KMS-11 (cell line): Measurements from ENCODE around the gene PDCD2.
A peak's percentile ranks its signal among the peaks of the same experiment; 100 is the strongest.

Experiments used
- H2AFZ ChIP-seq: fragments of 200-600 bp; sonication (generic); 2 replicates; pipeline ENCODE4 v1.6.1; 2016; ENCODE audit warnings: antibody characterized with exemption, mixed run types, low read depth
- H3K27ac ChIP-seq: fragments of 200-600 bp; sonication (generic); 2 replicates; pipeline ENCODE4 v1.6.1; 2016; ENCODE audit warnings: mild to moderate bottlenecking, mixed run types
- H3K27me3 ChIP-seq: fragments of 200-600 bp; sonication (generic); 2 replicates; pipeline ENCODE4 v1.6.1; 2017; ENCODE audit warnings: mild to moderate bottlenecking, low read depth, mixed run types, moderate library complexity; ENCODE audit not compliant: insufficient read depth
- H3K36me3 ChIP-seq: fragments of 200-600 bp; sonication (generic); 2 replicates; pipeline ENCODE4 v1.6.1; 2017; ENCODE audit warnings: mild to moderate bottlenecking, mixed run types; ENCODE audit not compliant: insufficient read depth
- H3K4me1 ChIP-seq: fragments of 200-600 bp; sonication (generic); 2 replicates; pipeline ENCODE4 v1.6.1; 2016; ENCODE audit warnings: mild to moderate bottlenecking, low read depth, mixed run types; ENCODE audit not compliant: poor library complexity, severe bottlenecking
- H3K4me2 ChIP-seq: fragments of 200-600 bp; sonication (generic); 2 replicates; pipeline ENCODE4 v1.7.0; 2016; ENCODE audit warnings: mild to moderate bottlenecking, mixed run types
- H3K4me3 ChIP-seq: fragments of 200-600 bp; sonication (generic); IDR thresholded peaks from 2 replicates; pipeline ENCODE4 v1.6.1; 2017; ENCODE audit warnings: low read depth, low read length, mixed read lengths; ENCODE audit not compliant: insufficient read depth
- H3K79me2 ChIP-seq: fragments of 200-600 bp; sonication (generic); 2 replicates; pipeline ENCODE4 v1.6.1; 2016; ENCODE audit warnings: low read depth, mixed run types; ENCODE audit not compliant: insufficient read depth
- H3K9ac ChIP-seq: fragments of 200-600 bp; sonication (generic); 2 replicates; pipeline ENCODE4 v1.6.1; 2016; ENCODE audit warnings: mild to moderate bottlenecking, mixed run types
- H4K20me1 ChIP-seq: fragments of 200-600 bp; sonication (generic); 2 replicates; pipeline ENCODE4 v1.6.1; 2016; ENCODE audit warnings: mild to moderate bottlenecking, mixed run types; ENCODE audit not compliant: insufficient read depth
- TF ChIP-seq, protein P1 (sequence below): fragments of 200-600 bp; sonication (generic); conservative IDR thresholded peaks from 2 replicates; pipeline ENCODE4 v1.6.1; 2017; ENCODE audit warnings: low read depth, mild to moderate bottlenecking, antibody characterized with exemption, low read length, moderate library complexity, mixed read lengths

PDCD2 gene

DNA sequence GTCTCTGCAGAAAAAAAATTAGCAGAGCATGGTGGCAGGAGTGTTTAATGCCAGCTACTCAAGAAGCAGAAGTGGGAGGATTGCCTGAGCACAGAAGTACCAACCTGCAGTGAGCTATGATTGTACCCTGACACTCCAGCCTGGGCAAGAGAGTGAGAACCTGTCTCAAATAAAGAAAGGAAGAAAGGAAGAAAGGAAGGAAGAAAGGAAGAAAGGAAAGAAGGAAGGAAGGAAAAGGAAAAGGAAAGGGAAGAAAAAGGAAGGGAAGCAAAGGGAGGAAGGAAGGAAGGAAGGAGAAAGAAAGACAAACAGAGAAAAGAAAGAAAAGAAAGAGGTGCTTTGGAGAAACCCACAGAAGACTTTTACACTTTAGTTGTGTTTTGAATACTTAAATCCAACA lies 12.8 kb upstream of the PDCD2 start:
- no peak overlapping the region for H3K9ac ChIP-seq
- TF ChIP-seq, protein P1, sequence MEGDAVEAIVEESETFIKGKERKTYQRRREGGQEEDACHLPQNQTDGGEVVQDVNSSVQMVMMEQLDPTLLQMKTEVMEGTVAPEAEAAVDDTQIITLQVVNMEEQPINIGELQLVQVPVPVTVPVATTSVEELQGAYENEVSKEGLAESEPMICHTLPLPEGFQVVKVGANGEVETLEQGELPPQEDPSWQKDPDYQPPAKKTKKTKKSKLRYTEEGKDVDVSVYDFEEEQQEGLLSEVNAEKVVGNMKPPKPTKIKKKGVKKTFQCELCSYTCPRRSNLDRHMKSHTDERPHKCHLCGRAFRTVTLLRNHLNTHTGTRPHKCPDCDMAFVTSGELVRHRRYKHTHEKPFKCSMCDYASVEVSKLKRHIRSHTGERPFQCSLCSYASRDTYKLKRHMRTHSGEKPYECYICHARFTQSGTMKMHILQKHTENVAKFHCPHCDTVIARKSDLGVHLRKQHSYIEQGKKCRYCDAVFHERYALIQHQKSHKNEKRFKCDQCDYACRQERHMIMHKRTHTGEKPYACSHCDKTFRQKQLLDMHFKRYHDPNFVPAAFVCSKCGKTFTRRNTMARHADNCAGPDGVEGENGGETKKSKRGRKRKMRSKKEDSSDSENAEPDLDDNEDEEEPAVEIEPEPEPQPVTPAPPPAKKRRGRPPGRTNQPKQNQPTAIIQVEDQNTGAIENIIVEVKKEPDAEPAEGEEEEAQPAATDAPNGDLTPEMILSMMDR, result no peak
- no peaks in the 10 kb centered on the region for H3K36me3 ChIP-seq
- H3K4me2 ChIP-seq, result no peak overlapping the region
- no peaks in the 10 kb centered on the region for H3K27me3 ChIP-seq
- no peaks in the 10 kb centered on the region for H3K4me1 ChIP-seq
- no peak overlapping the region for H2AFZ ChIP-seq
- no peak overlapping the region for H3K4me3 ChIP-seq
- no peak overlapping the region for H3K27ac ChIP-seq
- H3K79me2 ChIP-seq, result no peaks in the 10 kb centered on the region
- H4K20me1 ChIP-seq, result no peaks in the 10 kb centered on the region

DNA sequence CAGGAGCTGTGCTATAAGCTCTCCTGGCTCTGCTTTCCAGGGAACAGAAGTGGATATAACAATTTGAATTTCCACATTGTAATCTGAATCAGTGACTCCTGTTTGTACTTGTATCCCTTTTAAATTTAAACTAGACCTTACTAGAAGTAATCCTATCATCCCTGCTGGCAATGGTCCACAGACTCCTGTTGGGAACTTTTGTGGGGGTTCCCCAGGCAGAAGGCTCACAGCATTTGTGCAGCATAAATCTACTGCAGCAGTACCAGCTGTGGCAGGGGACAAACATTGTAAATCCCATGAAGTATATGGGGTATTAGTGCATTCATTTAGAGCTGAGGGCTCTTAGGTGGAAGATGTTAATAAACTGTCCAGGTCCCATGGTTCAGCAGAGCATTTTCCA lies 12.0 kb upstream of the PDCD2 start:
- Histone ChIP-seq H2AFZ (no peak overlapping the region), H3K4me2 (no peak overlapping the region), H4K20me1 (no peaks in the 10 kb centered on the region), H3K79me2 (no peaks in the 10 kb centered on the region), H3K27me3 (no peaks in the 10 kb centered on the region), H3K27ac (no peak overlapping the region), H3K4me3 (no peak overlapping the region), H3K9ac (no peak overlapping the region), H3K4me1 (no peaks in the 10 kb centered on the region), H3K36me3 (no peaks in the 10 kb centered on the region)
- TF ChIP-seq, protein P1, result no peak

DNA sequence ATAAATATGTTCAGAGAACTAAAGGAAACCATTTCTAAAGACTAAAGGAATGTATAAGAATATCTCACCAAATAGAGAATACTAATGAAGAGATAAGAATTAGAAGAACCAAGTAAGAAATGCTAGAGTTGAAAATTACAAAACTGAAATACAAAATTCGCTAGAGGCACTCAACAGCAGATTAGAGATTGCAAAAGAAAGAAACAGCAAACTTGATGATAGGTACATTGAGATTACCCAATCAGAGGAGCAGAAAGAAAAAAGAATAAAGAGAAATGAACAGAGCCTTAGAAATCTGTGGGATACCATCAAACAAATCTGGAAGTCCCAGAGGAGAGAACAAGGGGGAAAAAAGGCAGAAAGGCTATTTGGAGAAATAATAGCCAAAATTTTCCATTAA lies 6.3 kb upstream of the PDCD2 start:
- no peaks in the 10 kb centered on the region for H3K27me3 ChIP-seq
- no peak overlapping the region for H3K27ac ChIP-seq
- H3K9ac ChIP-seq, result no peak overlapping the region
- no peaks in the 10 kb centered on the region for H4K20me1 ChIP-seq
- no peaks in the 10 kb centered on the region for H3K36me3 ChIP-seq
- no peak overlapping the region for H3K4me3 ChIP-seq
- H3K4me1 ChIP-seq, result peaks cover under 1% of the 10 kb centered on the region
- no peak overlapping the region for H2AFZ ChIP-seq
- no peaks in the 10 kb centered on the region for H3K79me2 ChIP-seq
- H3K4me2 ChIP-seq, result no peak overlapping the region
- TF ChIP-seq, protein P1, result no peak

DNA sequence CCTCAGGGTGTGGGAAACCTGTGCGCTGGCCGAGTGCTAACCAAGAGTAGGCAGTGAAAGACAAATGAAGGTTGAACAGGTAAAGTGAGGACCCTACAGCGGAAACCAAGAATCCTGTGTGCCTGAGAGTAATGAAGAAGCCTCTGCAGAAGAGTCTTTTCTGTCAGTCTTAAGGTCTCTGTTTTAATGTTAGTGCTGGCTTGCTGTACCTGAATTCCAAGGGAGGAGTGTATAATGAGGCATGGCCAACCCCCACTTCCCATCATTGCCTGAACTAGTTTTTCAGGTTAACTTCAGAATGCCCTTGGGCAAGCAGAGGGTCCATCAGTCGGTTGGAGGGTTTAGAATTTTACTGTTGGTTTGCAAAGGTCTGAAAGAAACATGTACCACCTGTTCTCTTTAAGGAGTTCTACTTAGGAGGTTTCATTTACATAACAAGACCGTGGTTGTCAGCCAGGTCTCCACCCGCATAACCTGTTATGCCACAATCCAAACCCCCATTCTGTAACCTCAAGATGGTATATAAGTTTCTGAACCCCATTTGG lies 589 bp upstream of the PDCD2 start:
- Histone ChIP-seq H3K4me3 (no peak overlapping the region), H3K27ac (peak overlapping the region; percentile 76; the same call in 1 of the 2 replicates), H3K4me1 (peaks cover 13% of the 10 kb centered on the region), H4K20me1 (no peaks in the 10 kb centered on the region), H3K4me2 (peak overlapping the region; percentile 55), H3K36me3 (no peaks in the 10 kb centered on the region; the same call in 1 of the 2 replicates), H3K79me2 (peaks cover 15% of the 10 kb centered on the region; the same call in 1 of the 2 replicates), H2AFZ (peak overlapping the region; percentile 90), H3K27me3 (no peaks in the 10 kb centered on the region), H3K9ac (peak overlapping the region; percentile 84; the same call in 1 of the 2 replicates)
- TF ChIP-seq, protein P1, result no peak
